ENCODE results near the gene FRMPD4. TPM values are rescaled to one million over a fixed set of nuclear protein-coding genes. Genes with fewer than 3 reads are reported as not detected.
A peak's percentile ranks its signal among the peaks of the same experiment; 100 is the strongest.

The FRMPD4 gene
- total RNA-seq (2022) (not detected in 2 replicates), Bru-seq, nascent RNA (percentile 0 among the genes with signal in this experiment), BruChase-seq, experiment 1, labeled RNA remaining after a 2-hour chase (percentile 0 among the genes with signal in this experiment), BruChase-seq, experiment 2, labeled RNA remaining after a 6-hour chase (percentile 0 among the genes with signal in this experiment)
- long read RNA-seq, result 0 reads

DNA sequence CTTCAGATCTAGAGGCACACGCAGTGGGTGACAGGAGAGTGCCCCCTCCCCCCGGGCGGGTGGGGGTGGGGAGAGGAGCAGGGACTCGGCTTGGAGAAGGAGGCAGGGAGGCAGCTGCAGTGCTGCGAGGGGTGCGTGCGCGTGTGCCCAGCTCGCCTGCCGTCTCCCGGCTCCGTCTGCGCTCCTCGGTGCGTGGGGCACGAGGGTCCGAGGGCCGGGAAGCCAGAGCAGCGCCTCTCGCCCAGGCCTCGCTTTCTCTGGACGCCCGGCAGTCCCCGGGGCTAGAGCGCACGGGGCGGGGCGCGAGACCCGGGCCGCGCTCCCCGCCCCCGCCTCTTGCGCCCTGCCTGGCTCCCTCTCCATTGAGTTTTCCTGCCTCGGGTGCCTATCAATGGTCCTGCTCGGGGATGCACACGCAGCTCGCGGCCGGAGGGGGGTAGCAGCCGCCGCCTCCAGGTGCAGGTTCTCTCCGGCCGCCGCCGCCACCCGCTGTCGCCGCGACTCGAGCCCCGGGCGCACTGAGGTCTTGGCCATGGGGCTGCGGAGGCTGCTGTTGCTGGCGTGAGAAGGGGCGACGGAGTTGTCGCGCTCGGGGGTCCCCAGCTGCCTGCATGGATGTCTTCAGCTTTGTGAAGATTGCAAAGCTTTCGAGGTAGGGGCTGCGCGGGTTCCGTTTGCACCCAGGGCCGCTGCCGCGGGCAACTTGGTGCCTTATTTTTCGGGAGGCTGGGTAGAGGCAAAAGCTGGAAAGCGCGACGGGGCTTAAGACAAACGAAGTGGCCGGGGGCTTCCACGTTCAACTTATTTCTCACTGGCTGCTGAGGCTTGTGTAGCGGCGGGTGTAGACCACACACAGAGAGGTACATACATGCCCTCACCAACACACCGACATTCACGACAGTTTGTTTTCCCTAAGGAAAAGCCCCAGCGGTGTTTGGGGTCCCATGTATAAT is at the start of gene FRMPD4:
Gene FRMPD4, plus strand, starts transcription at position 113 of the 953 bp plus-strand sequence. Its CDS starts 499 bp downstream, at position 612.
- Histone ChIP-seq H3K4me3 (ENCODE audit: low read depth, low read length) (no peak within 1 kb of the TSS), H3K27me3 (replicated peaks; ENCODE audit: control insufficient read depth, insufficient read depth, low read length) (no peaks in the 10 kb centered on the region), H3K4me1 (no peaks in the 10 kb centered on the region), H3K36me3 (ENCODE audit: control insufficient read depth, insufficient read depth, low read length) (no peaks in the 10 kb centered on the region), H3K9me3 (no peaks in the 10 kb centered on the region)
- BruUV-seq (replicated peaks), result no TSS peak
- Mint-ChIP-seq H3K27me3 (ENCODE audit: insufficient read depth, unreplicated experiment) (peaks cover 6% of the 10 kb centered on the region), H3K27ac (ENCODE audit: unreplicated experiment) (no peak within 1 kb of the TSS), H3K36me3 (ENCODE audit: insufficient read depth, unreplicated experiment) (no peaks in the 10 kb centered on the region), H3K9me3 (ENCODE audit: unreplicated experiment) (no peaks in the 10 kb centered on the region), H3K4me3 (ENCODE audit: unreplicated experiment) (no peak within 1 kb of the TSS), H3K4me1 (ENCODE audit: low read depth, unreplicated experiment) (no peaks in the 10 kb centered on the region)
- intact Hi-C loops (cut with micrococcal nuclease; ENCODE audit: unreplicated experiment), result no loop called here
- CTCF ChIA-PET, result no interaction called here
- TF ChIP-seq, protein P1, sequence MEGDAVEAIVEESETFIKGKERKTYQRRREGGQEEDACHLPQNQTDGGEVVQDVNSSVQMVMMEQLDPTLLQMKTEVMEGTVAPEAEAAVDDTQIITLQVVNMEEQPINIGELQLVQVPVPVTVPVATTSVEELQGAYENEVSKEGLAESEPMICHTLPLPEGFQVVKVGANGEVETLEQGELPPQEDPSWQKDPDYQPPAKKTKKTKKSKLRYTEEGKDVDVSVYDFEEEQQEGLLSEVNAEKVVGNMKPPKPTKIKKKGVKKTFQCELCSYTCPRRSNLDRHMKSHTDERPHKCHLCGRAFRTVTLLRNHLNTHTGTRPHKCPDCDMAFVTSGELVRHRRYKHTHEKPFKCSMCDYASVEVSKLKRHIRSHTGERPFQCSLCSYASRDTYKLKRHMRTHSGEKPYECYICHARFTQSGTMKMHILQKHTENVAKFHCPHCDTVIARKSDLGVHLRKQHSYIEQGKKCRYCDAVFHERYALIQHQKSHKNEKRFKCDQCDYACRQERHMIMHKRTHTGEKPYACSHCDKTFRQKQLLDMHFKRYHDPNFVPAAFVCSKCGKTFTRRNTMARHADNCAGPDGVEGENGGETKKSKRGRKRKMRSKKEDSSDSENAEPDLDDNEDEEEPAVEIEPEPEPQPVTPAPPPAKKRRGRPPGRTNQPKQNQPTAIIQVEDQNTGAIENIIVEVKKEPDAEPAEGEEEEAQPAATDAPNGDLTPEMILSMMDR (IDR thresholded peaks at IDR 0.05; ENCODE audit: insufficient read depth in 1 of 2, low read depth in 1 of 2, low read length in 1 of 2, severe bottlenecking in 1 of 2, unreplicated experiment in 1 of 2), result no peak
- POLR2A ChIA-PET, result no interaction called here
- DNase-seq, result no peak

DNA sequence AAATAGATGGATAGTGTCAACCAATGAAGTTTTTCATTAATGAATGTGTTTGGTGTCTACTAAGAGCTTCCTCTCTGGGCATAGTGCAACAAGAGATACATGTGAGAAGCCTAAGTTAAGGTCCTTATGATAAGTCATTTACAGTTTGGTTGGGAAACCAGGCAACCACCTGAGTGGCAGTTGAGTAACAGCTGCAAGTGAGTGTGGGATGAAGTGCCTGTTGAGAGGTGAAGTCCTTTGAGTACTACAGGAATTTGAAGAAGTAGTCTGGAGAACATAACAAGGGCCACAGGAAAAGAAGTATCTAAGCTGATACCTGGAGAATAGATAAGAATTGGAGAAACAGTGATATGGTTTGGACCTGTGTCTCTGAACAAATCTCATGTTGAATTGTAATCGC is 48.5 kb upstream of the FRMPD4 start:
- Mint-ChIP-seq H3K27me3 (ENCODE audit: insufficient read depth, unreplicated experiment) (no peaks in the 10 kb centered on the region), H3K4me3 (ENCODE audit: unreplicated experiment) (no peak overlapping the region), H3K9me3 (ENCODE audit: unreplicated experiment) (no peaks in the 10 kb centered on the region), H3K4me1 (ENCODE audit: low read depth, unreplicated experiment) (no peaks in the 10 kb centered on the region), H3K36me3 (ENCODE audit: insufficient read depth, unreplicated experiment) (no peaks in the 10 kb centered on the region), H3K27ac (ENCODE audit: unreplicated experiment) (no peak overlapping the region)
- no peak for DNase-seq
- no peak overlapping the region for H3K4me3 ChIP-seq (ENCODE audit: low read depth, low read length)
- no peaks in the 10 kb centered on the region for H3K27me3 ChIP-seq (replicated peaks; ENCODE audit: control insufficient read depth, insufficient read depth, low read length)
- no peaks in the 10 kb centered on the region for H3K9me3 ChIP-seq
- intact Hi-C loops (cut with micrococcal nuclease; ENCODE audit: unreplicated experiment), result no loop called here
- CTCF ChIA-PET, result no interaction called here
- TF ChIP-seq, protein P1 (IDR thresholded peaks at IDR 0.05; ENCODE audit: insufficient read depth in 1 of 2, low read depth in 1 of 2, low read length in 1 of 2, severe bottlenecking in 1 of 2, unreplicated experiment in 1 of 2), result no peak
- no peaks in the 10 kb centered on the region for H3K36me3 ChIP-seq (ENCODE audit: control insufficient read depth, insufficient read depth, low read length)
- H3K4me1 ChIP-seq, result no peaks in the 10 kb centered on the region
- no TSS peak for BruUV-seq (replicated peaks)
- POLR2A ChIA-PET, result no interaction called here

GRCh38 chrX:12113321-12113720 is 25.0 kb upstream of the FRMPD4 start:
- no peaks in the 10 kb centered on the region for H3K9me3 Mint-ChIP-seq (ENCODE audit: unreplicated experiment)

More at GRCh38 chrX:12113321-12113720, 25.0 kb upstream of the FRMPD4 start:
- ChIA-PET CTCF (no interaction called here), POLR2A (no interaction called here)
- Histone ChIP-seq H3K4me3 (ENCODE audit: low read depth, low read length) (no peak overlapping the region), H3K27me3 (replicated peaks; ENCODE audit: control insufficient read depth, insufficient read depth, low read length) (no peaks in the 10 kb centered on the region), H3K9me3 (no peaks in the 10 kb centered on the region), H3K4me1 (no peaks in the 10 kb centered on the region), H3K36me3 (ENCODE audit: control insufficient read depth, insufficient read depth, low read length) (no peaks in the 10 kb centered on the region)
- Mint-ChIP-seq H3K36me3 (ENCODE audit: insufficient read depth, unreplicated experiment) (no peaks in the 10 kb centered on the region), H3K4me1 (ENCODE audit: low read depth, unreplicated experiment) (no peaks in the 10 kb centered on the region), H3K27ac (ENCODE audit: unreplicated experiment) (no peak overlapping the region), H3K27me3 (ENCODE audit: insufficient read depth, unreplicated experiment) (peaks cover 4% of the 10 kb centered on the region), H3K4me3 (ENCODE audit: unreplicated experiment) (no peak overlapping the region)
- TF ChIP-seq, protein P1 (IDR thresholded peaks at IDR 0.05; ENCODE audit: insufficient read depth in 1 of 2, low read depth in 1 of 2, low read length in 1 of 2, severe bottlenecking in 1 of 2, unreplicated experiment in 1 of 2), result no peak
- no peak for DNase-seq
- BruUV-seq (replicated peaks), result no TSS peak
- intact Hi-C loops (cut with micrococcal nuclease; ENCODE audit: unreplicated experiment), result loop anchor here (10.0 kb wide), 1 partner anchor 169 kb away; no protein-coding TSS in a partner anchor
